Liver (tissue), 9 donors: ENCODE measurements around the gene CCDC33. TPM values are rescaled to one million over a fixed set of nuclear protein-coding genes. Genes with fewer than 3 reads are reported as not detected.

ENCODE experiments used
- DNase-seq: peaks from one replicate; pipeline ENCODE4 v3.0.0-alpha.2; 2017; ENCODE audit warnings: low spot score
- H3K27ac ChIP-seq, 2 donors: one replicate each; pipeline ENCODE4 v1.7.0; 2013; ENCODE audit warnings: inconsistent platforms in 2 of 2, low read length in 2 of 2, control low read depth in 1 of 2, low read depth in 1 of 2, mild to moderate bottlenecking in 1 of 2
- H3K27me3 ChIP-seq, 4 donors: one replicate each; pipeline versions ENCODE4 v1.6.1 to v1.7.0; 2013; ENCODE audit warnings: low read length in 3 of 4, inconsistent platforms in 1 of 4, mild to moderate bottlenecking in 1 of 4, moderate library complexity in 1 of 4; ENCODE audit not compliant: control insufficient read depth in 4 of 4, insufficient read depth in 4 of 4
- H3K36me3 ChIP-seq, 4 donors: one replicate each; pipeline versions ENCODE4 v1.6.1 to v1.7.0; 2013; ENCODE audit warnings: low read length in 3 of 4, mild to moderate bottlenecking in 3 of 4, low read depth in 1 of 4, moderate library complexity in 1 of 4; ENCODE audit not compliant: control insufficient read depth in 4 of 4, insufficient read depth in 3 of 4
- H3K4me1 ChIP-seq, 4 donors: one replicate each; pipeline versions ENCODE4 v1.6.1 to v1.7.0; 2013; ENCODE audit warnings: low read length in 3 of 4, mild to moderate bottlenecking in 3 of 4, moderate library complexity in 1 of 4; ENCODE audit not compliant: control insufficient read depth in 4 of 4, insufficient read depth in 4 of 4
- H3K4me3 ChIP-seq, 3 donors: one replicate each; pipeline versions ENCODE4 v1.6.1 to v1.7.0; 2013; ENCODE audit warnings: low read length in 3 of 3, control low read depth in 1 of 3, low read depth in 1 of 3, mild to moderate bottlenecking in 1 of 3
- H3K9ac ChIP-seq, 2 donors: one replicate each; pipeline ENCODE4 v1.7.0; 2013; ENCODE audit warnings: low read length in 2 of 2, mild to moderate bottlenecking in 2 of 2, moderate library complexity in 2 of 2, control low read depth in 1 of 2, low read depth in 1 of 2
- H3K9me3 ChIP-seq, 4 donors: one replicate each; pipeline versions ENCODE4 v1.6.1 to v1.7.0; 2013; ENCODE audit warnings: low read length in 3 of 4; ENCODE audit not compliant: control insufficient read depth in 4 of 4
- EGR1 ChIP-seq, 2 donors: IDR thresholded peaks; 2 replicates each; pipeline ENCODE4 v1.6.1; 2016 to 2018; ENCODE audit warnings: antibody characterized with exemption in 2 of 2, low read depth in 2 of 2
- FOXA2 ChIP-seq: IDR thresholded peaks from 2 replicates; pipeline ENCODE4 v1.6.1; 2016; ENCODE audit warnings: antibody characterized with exemption
- GABPA ChIP-seq, 2 donors: IDR thresholded peaks in 1 of 2; conservative IDR thresholded peaks in 1 of 2; 2 replicates each; pipeline ENCODE4 v1.6.1; 2016; ENCODE audit warnings: antibody characterized with exemption in 2 of 2, mild to moderate bottlenecking in 1 of 2, moderate library complexity in 1 of 2
- HNF4A ChIP-seq, 2 donors: conservative IDR thresholded peaks; 2 replicates each; pipeline ENCODE4 v1.6.1; 2016; ENCODE audit warnings: antibody characterized with exemption in 2 of 2, mild to moderate bottlenecking in 2 of 2
- HNF4G ChIP-seq: IDR thresholded peaks from 2 replicates; pipeline ENCODE4 v1.6.1; 2016; ENCODE audit warnings: antibody characterized with exemption
- JUND ChIP-seq, 2 donors: IDR thresholded peaks; 2 replicates each; pipeline ENCODE4 v1.6.1; 2016; ENCODE audit warnings: antibody characterized with exemption in 2 of 2
- RAD21 ChIP-seq, 2 donors: IDR thresholded peaks; 2 replicates each; pipeline ENCODE4 v1.6.1; 2016; ENCODE audit warnings: antibody characterized with exemption in 2 of 2, mild to moderate bottlenecking in 2 of 2
- SP1 ChIP-seq: IDR thresholded peaks from 2 replicates; pipeline ENCODE4 v1.6.1; 2018; ENCODE audit warnings: antibody characterized with exemption, mild to moderate bottlenecking
- TAF1 ChIP-seq: conservative IDR thresholded peaks from 2 replicates; pipeline ENCODE4 v1.6.1; 2016; ENCODE audit warnings: antibody characterized with exemption, mild to moderate bottlenecking
- YY1 ChIP-seq: IDR thresholded peaks from 2 replicates; pipeline ENCODE4 v1.6.1; 2016; ENCODE audit warnings: antibody characterized with exemption, mild to moderate bottlenecking
- WGBS: extraction: QIAGEN DNeasy Blood & Tissue Kit; methylation state at CpG from one replicate; pipeline ENCODE4 v1.1.7; 2013; 5-methylcytosine and 5-hydroxymethylcytosine counted together
- polyA plus RNA-seq, 2 donors: library from polyadenylated mRNA; stranded (reverse) in 1 of 2; unstranded in 1 of 2; fragments of 200-250 nt in 1 of 2; fragments of >200 nt in 1 of 2; fragmentation: Nextera tagmentation in 1 of 2; extraction: Ambion mirVana in 1 of 2; gene quantifications; one replicate each; pipeline versions ENCODE4 v1.2.1 to v1.2.3, GENCODE V29; 2013 to 2015
- total RNA-seq, 2 donors: library from RNA; depleted of rRNA; stranded (reverse); fragments of >200 nt; gene quantifications; one replicate each; pipeline ENCODE4 v1.2.3, GENCODE V29; 2014
- TF ChIP-seq, protein P1 (sequence below): IDR thresholded peaks from 2 replicates; pipeline ENCODE4 v1.6.1; 2016; ENCODE audit warnings: antibody characterized with exemption, mild to moderate bottlenecking
- TF ChIP-seq, protein P2 (sequence below): IDR thresholded peaks from 2 replicates; pipeline ENCODE4 v1.6.1; 2016; ENCODE audit warnings: antibody characterized with exemption
- TF ChIP-seq, protein P3 (sequence below): fragments of 150-350 bp; IDR thresholded peaks from 2 replicates; pipeline ENCODE4 v1.5.1; 2017; ENCODE audit warnings: improper control_type of control experiment, low read depth, low read length; ENCODE audit not compliant: missing input control
- TF ChIP-seq, protein P4 (sequence below): IDR thresholded peaks from 2 replicates; pipeline ENCODE4 v1.6.1; 2016; ENCODE audit warnings: antibody characterized with exemption
- TF ChIP-seq, protein P5 (sequence below): IDR thresholded peaks from 2 replicates; pipeline ENCODE4 v1.6.1; 2016; ENCODE audit warnings: antibody characterized with exemption
- donor health status: healthy.
- donor health status: healthy.
- donor health status: healthy.
- donor health status: healthy.
- donor health status: healthy.

The CCDC33 gene
- total and polyA plus RNA-seq, 4 donors, result not detected

DNA sequence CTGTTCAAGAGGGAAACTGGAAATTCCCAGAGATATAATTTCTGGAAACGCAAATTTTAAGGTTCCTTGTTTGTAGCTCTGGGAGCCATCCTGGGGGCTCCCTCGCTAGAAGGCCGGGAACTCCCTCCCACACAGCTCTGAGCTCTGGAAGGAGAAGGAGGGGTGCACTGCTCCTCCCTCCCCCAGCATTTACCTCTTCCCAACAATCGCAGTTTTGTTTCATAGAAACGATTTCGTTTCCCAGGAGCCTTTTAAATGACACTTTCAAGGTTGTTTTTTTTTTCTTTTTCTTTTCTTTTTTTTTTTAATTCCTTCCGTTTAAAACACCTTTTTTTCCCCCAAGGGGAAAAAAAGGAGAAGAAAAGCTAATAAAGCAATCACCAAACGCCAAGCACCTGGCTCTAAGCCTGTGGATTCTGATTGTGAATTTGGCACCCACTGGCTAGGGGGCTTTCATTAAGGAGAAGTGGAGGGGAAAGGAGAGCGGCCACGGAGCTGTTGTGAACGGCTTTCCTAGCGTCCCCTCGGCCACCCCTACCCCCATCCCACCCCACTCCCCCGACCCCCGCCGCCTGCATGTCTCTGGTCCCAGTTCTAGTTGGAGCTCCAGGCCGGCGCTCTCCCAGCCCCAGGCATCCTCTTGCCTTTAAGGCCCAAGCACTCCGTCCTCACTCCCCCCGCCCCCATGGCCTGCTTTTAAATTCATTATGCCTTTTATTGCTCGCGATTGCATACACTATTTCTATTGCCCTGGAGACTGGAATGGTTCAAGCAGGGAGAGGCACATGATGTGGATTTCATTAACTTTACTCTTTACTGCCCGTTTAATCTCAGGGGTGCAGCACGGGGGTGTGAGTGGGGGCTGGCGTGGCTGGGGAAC is 13.6 kb upstream of the CCDC33 start:
- Histone ChIP-seq H3K9ac (no peak overlapping the region), H3K27ac (no peak overlapping the region), H3K36me3 (no peaks in the 10 kb centered on the region), H3K9me3 (no peaks in the 10 kb centered on the region), H3K27me3 (peaks cover 0 to 7% (median 2%) of the 10 kb centered on the region in 4 donors), H3K4me3 (no peak overlapping the region), H3K4me1 (no peaks in the 10 kb centered on the region)
- whole genome bisulfite sequencing, result 31% methylated on average over 25 of the region's 25 CpGs
- TF ChIP-seq JUND (IDR thresholded peaks at IDR 0.05), result no peak
- no peak for TF ChIP-seq HNF4G
- TF ChIP-seq FOXA2, result no peak
- TF ChIP-seq, protein P1, sequence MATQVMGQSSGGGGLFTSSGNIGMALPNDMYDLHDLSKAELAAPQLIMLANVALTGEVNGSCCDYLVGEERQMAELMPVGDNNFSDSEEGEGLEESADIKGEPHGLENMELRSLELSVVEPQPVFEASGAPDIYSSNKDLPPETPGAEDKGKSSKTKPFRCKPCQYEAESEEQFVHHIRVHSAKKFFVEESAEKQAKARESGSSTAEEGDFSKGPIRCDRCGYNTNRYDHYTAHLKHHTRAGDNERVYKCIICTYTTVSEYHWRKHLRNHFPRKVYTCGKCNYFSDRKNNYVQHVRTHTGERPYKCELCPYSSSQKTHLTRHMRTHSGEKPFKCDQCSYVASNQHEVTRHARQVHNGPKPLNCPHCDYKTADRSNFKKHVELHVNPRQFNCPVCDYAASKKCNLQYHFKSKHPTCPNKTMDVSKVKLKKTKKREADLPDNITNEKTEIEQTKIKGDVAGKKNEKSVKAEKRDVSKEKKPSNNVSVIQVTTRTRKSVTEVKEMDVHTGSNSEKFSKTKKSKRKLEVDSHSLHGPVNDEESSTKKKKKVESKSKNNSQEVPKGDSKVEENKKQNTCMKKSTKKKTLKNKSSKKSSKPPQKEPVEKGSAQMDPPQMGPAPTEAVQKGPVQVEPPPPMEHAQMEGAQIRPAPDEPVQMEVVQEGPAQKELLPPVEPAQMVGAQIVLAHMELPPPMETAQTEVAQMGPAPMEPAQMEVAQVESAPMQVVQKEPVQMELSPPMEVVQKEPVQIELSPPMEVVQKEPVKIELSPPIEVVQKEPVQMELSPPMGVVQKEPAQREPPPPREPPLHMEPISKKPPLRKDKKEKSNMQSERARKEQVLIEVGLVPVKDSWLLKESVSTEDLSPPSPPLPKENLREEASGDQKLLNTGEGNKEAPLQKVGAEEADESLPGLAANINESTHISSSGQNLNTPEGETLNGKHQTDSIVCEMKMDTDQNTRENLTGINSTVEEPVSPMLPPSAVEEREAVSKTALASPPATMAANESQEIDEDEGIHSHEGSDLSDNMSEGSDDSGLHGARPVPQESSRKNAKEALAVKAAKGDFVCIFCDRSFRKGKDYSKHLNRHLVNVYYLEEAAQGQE, result no peak
- TF ChIP-seq HNF4A (conservative IDR thresholded peaks at IDR 0.05), result no peak
- TF ChIP-seq, protein P2, sequence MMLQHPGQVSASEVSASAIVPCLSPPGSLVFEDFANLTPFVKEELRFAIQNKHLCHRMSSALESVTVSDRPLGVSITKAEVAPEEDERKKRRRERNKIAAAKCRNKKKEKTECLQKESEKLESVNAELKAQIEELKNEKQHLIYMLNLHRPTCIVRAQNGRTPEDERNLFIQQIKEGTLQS, result no peak
- TF ChIP-seq SP1, result no peak
- TF ChIP-seq, protein P3, sequence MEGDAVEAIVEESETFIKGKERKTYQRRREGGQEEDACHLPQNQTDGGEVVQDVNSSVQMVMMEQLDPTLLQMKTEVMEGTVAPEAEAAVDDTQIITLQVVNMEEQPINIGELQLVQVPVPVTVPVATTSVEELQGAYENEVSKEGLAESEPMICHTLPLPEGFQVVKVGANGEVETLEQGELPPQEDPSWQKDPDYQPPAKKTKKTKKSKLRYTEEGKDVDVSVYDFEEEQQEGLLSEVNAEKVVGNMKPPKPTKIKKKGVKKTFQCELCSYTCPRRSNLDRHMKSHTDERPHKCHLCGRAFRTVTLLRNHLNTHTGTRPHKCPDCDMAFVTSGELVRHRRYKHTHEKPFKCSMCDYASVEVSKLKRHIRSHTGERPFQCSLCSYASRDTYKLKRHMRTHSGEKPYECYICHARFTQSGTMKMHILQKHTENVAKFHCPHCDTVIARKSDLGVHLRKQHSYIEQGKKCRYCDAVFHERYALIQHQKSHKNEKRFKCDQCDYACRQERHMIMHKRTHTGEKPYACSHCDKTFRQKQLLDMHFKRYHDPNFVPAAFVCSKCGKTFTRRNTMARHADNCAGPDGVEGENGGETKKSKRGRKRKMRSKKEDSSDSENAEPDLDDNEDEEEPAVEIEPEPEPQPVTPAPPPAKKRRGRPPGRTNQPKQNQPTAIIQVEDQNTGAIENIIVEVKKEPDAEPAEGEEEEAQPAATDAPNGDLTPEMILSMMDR, result no peak
- TF ChIP-seq EGR1 (IDR thresholded peaks at IDR 0.05; ENCODE audit: low read depth in 2 of 2), result no peak
- no peak for TF ChIP-seq GABPA (IDR thresholded peaks at IDR 0.05 in 1 of 2, conservative IDR thresholded peaks at IDR 0.05 in 1 of 2)
- TF ChIP-seq, protein P4, sequence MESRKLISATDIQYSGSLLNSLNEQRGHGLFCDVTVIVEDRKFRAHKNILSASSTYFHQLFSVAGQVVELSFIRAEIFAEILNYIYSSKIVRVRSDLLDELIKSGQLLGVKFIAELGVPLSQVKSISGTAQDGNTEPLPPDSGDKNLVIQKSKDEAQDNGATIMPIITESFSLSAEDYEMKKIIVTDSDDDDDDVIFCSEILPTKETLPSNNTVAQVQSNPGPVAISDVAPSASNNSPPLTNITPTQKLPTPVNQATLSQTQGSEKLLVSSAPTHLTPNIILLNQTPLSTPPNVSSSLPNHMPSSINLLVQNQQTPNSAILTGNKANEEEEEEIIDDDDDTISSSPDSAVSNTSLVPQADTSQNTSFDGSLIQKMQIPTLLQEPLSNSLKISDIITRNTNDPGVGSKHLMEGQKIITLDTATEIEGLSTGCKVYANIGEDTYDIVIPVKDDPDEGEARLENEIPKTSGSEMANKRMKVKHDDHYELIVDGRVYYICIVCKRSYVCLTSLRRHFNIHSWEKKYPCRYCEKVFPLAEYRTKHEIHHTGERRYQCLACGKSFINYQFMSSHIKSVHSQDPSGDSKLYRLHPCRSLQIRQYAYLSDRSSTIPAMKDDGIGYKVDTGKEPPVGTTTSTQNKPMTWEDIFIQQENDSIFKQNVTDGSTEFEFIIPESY, result no peak
- no peak for TF ChIP-seq RAD21 (IDR thresholded peaks at IDR 0.05)
- TF ChIP-seq, protein P5, sequence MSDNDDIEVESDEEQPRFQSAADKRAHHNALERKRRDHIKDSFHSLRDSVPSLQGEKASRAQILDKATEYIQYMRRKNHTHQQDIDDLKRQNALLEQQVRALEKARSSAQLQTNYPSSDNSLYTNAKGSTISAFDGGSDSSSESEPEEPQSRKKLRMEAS, result no peak
- TF ChIP-seq TAF1, result no peak
- no peak for TF ChIP-seq YY1
- DNase-seq, result no peak
